GM19438 (cell line): Measurements from ENCODE around the gene TRIP6.
"Not testable (repeated sequence)": the region's sequence is repeated elsewhere in the genome, so short reads cannot be mapped to it uniquely, and the experiment has no call there.

Experiments
- ATAC-seq: cut with Tn5 transposase; IDR thresholded peaks from one replicate; pipeline ENCODE4 v1.9.1; 2021; ENCODE audit warnings: low read depth; ENCODE audit not compliant: unreplicated experiment

TRIP6 gene

GRCh38 chr7:100910443-100910842, 43.3 kb downstream of the TRIP6 start:
- not testable (repeated sequence) for ATAC-seq

GRCh38 chr7:100911484-100911883, 44.3 kb downstream of the TRIP6 start:
- ATAC-seq, result no peak

GRCh38 chr7:100914208-100914878, 47.2 kb downstream of the TRIP6 start:
- no peak for ATAC-seq

GRCh38 chr7:100914879-100915447, 47.8 kb downstream of the TRIP6 start:
- no peak for ATAC-seq

DNA sequence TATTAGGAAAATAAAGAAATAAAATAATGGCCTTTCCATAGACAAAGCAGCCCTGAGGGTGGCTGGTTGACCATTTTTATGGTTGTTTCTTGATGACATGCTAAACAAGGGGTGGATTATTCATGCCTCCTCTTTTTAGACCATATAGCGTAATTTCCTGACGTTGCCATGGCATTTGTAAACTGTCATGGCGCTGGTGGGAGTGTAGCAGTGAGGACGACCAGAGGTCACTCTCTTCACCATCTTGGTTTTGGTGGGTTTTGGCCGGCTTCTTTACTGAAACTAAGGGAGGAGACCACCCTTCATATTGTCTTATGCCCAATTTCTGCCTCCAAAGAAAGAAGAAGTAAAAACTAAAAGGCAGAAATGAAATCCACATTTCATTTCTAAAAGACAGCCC, 52.1 kb downstream of the TRIP6 start:
- not testable (repeated sequence) for ATAC-seq

DNA sequence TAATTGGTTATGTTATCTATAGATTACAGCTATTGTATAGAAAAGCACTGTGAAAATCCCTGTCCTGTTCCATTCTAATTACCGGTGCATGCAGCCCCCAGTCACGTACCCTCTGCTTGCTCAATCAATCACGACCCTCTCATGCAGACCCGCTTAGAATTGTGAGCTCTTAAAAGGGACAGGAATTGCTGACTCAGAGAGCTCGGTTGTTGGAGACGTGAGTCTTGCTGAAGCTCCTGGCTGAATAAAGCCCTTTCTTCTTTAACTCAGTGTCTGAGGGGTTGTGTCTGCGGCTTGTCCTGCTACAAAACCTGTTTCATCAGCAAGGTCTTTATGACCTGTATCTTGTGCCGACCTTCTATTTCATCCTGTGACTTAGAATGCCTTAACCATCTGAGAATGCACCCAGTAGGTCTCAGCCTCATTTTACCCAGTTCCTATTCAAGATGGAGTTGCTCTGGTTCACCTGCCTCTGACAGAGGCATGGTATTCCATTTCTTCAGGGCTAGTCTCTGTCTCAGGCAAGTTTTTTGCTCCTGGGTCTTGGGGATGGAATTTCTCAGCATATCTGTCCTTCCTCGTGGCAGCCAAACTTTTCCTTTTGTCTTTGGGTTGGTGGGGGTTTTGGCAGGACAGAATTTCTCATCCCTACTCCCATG, 52.7 kb downstream of the TRIP6 start:
- not testable (repeated sequence) for ATAC-seq

GRCh38 chr7:100921039-100921438, 53.9 kb downstream of the TRIP6 start:
- ATAC-seq, result no peak
